SU-DHL-6 (cell line): ENCODE results near the gene CCNG1.

Experiments
- H2AFZ ChIP-seq: fragments of 200-600 bp; sonication (generic); 2 replicates; pipeline ENCODE4 v1.6.1; 2014; ENCODE audit warnings: low read depth, mild to moderate bottlenecking, moderate library complexity, mixed read lengths, antibody characterized with exemption, low read length; ENCODE audit not compliant: severe bottlenecking
- H3F3A ChIP-seq: fragments of 200-600 bp; shearing (Covaris generic); 2 replicates; pipeline ENCODE4 v1.6.0; 2016; ENCODE audit warnings: antibody characterized with exemption, mild to moderate bottlenecking; ENCODE audit not compliant: insufficient read depth
- H3K27ac ChIP-seq: fragments of 200-600 bp; sonication (generic); 2 replicates; pipeline ENCODE4 v1.5.1; 2016; ENCODE audit warnings: low read depth, mild to moderate bottlenecking, low read length, moderate library complexity, mixed read lengths
- H3K27me3 ChIP-seq: fragments of 200-600 bp; sonication (generic), shearing (Covaris generic); 2 replicates; pipeline ENCODE4 v1.6.0; 2014; ENCODE audit warnings: mild to moderate bottlenecking, low read length
- H3K36me3 ChIP-seq: fragments of 200-600 bp; sonication (generic); 2 replicates; pipeline ENCODE4 v1.6.1; 2014; ENCODE audit warnings: mild to moderate bottlenecking, low read length, mixed read lengths
- H3K4me2 ChIP-seq: fragments of 300-600, 200-600 bp; shearing (Covaris generic), sonication (generic); 2 replicates; pipeline ENCODE4 v1.6.0; 2014; ENCODE audit warnings: low read length, low read depth, mild to moderate bottlenecking; ENCODE audit not compliant: poor library complexity, severe bottlenecking
- H3K4me3 ChIP-seq: fragments of 200-600 bp; sonication (generic); 2 replicates; pipeline ENCODE4 v1.5.1; 2014; ENCODE audit warnings: antibody characterized with exemption, low read length, mild to moderate bottlenecking, mixed read lengths; ENCODE audit not compliant: insufficient read depth, poor library complexity, severe bottlenecking
- H3K79me2 ChIP-seq: fragments of 200-600 bp; sonication (generic); 2 replicates; pipeline ENCODE4 v1.6.1; 2014; ENCODE audit warnings: mild to moderate bottlenecking, low read length, moderate library complexity; ENCODE audit not compliant: insufficient read depth
- H3K9ac ChIP-seq: fragments of 200-600 bp; sonication (generic); 2 replicates; pipeline ENCODE4 v1.7.0; 2014; ENCODE audit warnings: mild to moderate bottlenecking, low read length
- H3K9me2 ChIP-seq: fragments of 200-600 bp; sonication (generic); replicated peaks from 2 replicates; pipeline ENCODE4 v1.6.1; 2014; ENCODE audit warnings: low read length; ENCODE audit not compliant: insufficient read depth
- H3K9me3 ChIP-seq: fragments of 200-600 bp; sonication (generic); 2 replicates; pipeline ENCODE4 v1.6.1; 2014; ENCODE audit warnings: low read length, mixed read lengths; ENCODE audit not compliant: insufficient read depth
- H4K20me1 ChIP-seq: fragments of 200-600 bp; sonication (generic); 2 replicates; pipeline ENCODE4 v1.6.1; 2014; ENCODE audit warnings: low read depth, mild to moderate bottlenecking, antibody characterized with exemption, low read length, moderate library complexity, mixed read lengths
- EZH2phosphoT487 ChIP-seq: fragments of 200-600 bp; sonication (generic), shearing (Covaris generic); conservative IDR thresholded peaks from 2 replicates; pipeline ENCODE4 v1.6.1; 2018; ENCODE audit warnings: mild to moderate bottlenecking, antibody characterized with exemption, low read length, moderate library complexity, mixed read lengths
- TF ChIP-seq, protein P1 (sequence below): fragments of 200-600 bp; sonication (generic); IDR thresholded peaks from one replicate; pipeline ENCODE4 v1.5.1; 2017; ENCODE audit warnings: antibody characterized with exemption, mild to moderate bottlenecking, low read length, moderate library complexity; ENCODE audit not compliant: insufficient read depth, poor library complexity, severe bottlenecking

The CCNG1 gene

DNA sequence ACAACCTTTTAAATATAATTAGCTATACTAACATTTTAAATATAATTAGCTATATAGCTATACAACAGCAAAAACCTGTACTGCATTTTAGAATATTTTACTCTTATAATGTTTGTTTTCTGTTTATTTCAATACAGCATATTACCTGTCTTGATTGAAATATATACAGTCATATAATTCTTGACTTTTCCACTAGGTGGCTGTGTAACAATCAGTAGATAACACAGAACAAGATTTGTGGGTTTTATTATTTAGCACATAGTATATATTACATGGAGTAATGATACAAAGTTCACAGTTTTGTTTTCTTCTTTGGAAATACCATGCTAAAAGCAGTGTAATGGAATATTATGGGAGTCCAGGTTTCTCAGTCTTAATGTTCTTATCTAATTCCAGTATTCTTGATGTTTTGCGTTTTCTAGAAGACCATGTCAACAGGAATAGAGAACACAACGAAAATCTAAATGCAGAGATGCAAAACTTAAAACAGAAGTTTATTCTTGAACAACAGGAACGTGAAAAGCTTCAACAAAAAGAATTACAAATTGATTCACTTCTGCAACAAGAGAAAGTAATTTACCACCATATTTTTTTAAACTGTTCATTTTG lies 36.3 kb downstream of the CCNG1 start:
- no peak for TF ChIP-seq EZH2phosphoT487
- TF ChIP-seq, protein P1, sequence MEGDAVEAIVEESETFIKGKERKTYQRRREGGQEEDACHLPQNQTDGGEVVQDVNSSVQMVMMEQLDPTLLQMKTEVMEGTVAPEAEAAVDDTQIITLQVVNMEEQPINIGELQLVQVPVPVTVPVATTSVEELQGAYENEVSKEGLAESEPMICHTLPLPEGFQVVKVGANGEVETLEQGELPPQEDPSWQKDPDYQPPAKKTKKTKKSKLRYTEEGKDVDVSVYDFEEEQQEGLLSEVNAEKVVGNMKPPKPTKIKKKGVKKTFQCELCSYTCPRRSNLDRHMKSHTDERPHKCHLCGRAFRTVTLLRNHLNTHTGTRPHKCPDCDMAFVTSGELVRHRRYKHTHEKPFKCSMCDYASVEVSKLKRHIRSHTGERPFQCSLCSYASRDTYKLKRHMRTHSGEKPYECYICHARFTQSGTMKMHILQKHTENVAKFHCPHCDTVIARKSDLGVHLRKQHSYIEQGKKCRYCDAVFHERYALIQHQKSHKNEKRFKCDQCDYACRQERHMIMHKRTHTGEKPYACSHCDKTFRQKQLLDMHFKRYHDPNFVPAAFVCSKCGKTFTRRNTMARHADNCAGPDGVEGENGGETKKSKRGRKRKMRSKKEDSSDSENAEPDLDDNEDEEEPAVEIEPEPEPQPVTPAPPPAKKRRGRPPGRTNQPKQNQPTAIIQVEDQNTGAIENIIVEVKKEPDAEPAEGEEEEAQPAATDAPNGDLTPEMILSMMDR = no peak
- Histone ChIP-seq H2AFZ (no peak overlapping the region), H3K36me3 (peaks cover 67% of the 10 kb centered on the region)

DNA sequence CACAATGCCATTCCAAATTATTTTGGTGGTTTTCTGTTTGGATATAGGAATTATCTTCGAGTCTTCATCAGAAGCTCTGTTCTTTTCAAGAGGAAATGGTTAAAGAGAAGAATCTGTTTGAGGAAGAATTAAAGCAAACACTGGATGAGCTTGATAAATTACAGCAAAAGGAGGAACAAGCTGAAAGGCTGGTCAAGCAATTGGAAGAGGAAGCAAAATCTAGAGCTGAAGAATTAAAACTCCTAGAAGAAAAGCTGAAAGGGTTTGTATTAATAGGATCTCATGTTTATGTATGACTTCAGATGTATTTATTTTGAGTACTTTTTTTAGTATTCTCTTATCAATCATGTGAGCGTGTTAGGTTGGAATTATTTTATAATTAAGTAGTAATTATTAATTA lies 38.0 kb downstream of the CCNG1 start:
- Histone ChIP-seq H3F3A (peaks cover 4% of the 10 kb centered on the region; the same call in 1 of the 2 replicates), H3K9me3 (no peaks in the 10 kb centered on the region), H3K4me3 (no peak overlapping the region), H3K79me2 (no peaks in the 10 kb centered on the region), H4K20me1 (no peaks in the 10 kb centered on the region), H3K27me3 (no peaks in the 10 kb centered on the region), H3K4me2 (no peak overlapping the region), H2AFZ (no peak overlapping the region), H3K9ac (no peak overlapping the region), H3K27ac (no peak overlapping the region), H3K36me3 (peaks cover 80% of the 10 kb centered on the region), H3K9me2 (no peaks in the 10 kb centered on the region)
- TF ChIP-seq EZH2phosphoT487 = no peak
- TF ChIP-seq, protein P1 = no peak

More for the DNA sequence above, 36.3 kb downstream of the CCNG1 start:
- H3K79me2 ChIP-seq = no peaks in the 10 kb centered on the region
- no peaks in the 10 kb centered on the region for H3K9me2 ChIP-seq
- no peaks in the 10 kb centered on the region for H3K27me3 ChIP-seq
- H3K4me2 ChIP-seq = no peak overlapping the region
- H3F3A ChIP-seq = peaks cover 4% of the 10 kb centered on the region; the same call in 1 of the 2 replicates
- no peak overlapping the region for H3K4me3 ChIP-seq
- H3K9me3 ChIP-seq = no peaks in the 10 kb centered on the region
- H3K9ac ChIP-seq = no peak overlapping the region
- H4K20me1 ChIP-seq = no peaks in the 10 kb centered on the region
- no peak overlapping the region for H3K27ac ChIP-seq

DNA sequence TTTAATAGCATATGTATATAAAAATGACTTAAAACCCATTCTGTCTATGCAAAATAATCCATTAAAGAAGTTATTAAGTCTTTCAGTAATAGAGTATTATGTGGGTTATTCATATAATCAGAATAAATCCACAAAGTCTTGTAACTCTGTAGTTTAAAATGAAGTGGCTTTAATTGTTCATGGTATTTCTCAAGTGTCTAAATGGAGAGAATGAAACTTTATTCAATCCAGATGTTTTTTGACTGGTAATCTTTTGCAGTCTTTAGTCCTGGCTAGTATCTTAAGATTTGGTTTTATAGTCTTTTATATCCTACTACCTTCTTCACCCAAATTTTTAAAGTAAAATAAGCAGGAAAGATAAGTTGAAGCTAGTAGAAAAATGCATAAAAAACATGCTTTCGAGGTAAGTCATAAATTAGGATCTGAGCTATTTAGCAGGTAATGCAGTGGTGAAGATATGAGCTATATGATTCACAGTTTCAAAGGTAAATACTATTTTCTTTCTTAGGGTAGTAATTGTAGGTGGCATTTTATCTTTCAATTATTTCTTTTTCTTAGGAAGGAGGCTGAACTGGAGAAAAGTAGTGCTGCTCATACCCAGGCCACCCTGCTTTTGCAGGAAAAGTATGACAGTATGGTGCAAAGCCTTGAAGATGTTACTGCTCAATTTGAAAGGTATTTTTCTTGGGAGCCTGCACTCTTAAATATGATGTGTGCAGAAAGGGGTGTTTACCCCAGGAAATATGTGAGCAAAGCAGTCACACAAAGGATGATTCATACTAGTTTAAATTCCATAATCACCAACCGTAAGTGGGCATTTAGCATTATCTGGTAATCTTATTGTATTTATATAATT lies 41.0 kb downstream of the CCNG1 start:
- no peaks in the 10 kb centered on the region for H3K79me2 ChIP-seq
- H3K27ac ChIP-seq = no peak overlapping the region
- no peak overlapping the region for H3K4me2 ChIP-seq
- H3K4me3 ChIP-seq = no peak overlapping the region
- H3K9me2 ChIP-seq = no peaks in the 10 kb centered on the region
- H3F3A ChIP-seq = peaks cover 7% of the 10 kb centered on the region; the same call in 1 of the 2 replicates
- no peaks in the 10 kb centered on the region for H3K9me3 ChIP-seq
- H3K9ac ChIP-seq = no peak overlapping the region
- H3K36me3 ChIP-seq = peaks cover 72% of the 10 kb centered on the region
- no peaks in the 10 kb centered on the region for H3K27me3 ChIP-seq
- no peak overlapping the region for H2AFZ ChIP-seq
- TF ChIP-seq, protein P1 = no peak
- TF ChIP-seq EZH2phosphoT487 = no peak
- H4K20me1 ChIP-seq = no peaks in the 10 kb centered on the region
